Activated CD4-positive, alpha-beta memory T cell treated with anti-CD3 and anti-CD28 coated beads for 36 hours (primary cell): ENCODE data around the gene ELN. TPM values are rescaled to one million over a fixed set of nuclear protein-coding genes. Genes with fewer than 3 reads are reported as not detected.
"Not testable (repeated sequence)": the region's sequence is repeated elsewhere in the genome, so short reads cannot be mapped to it uniquely, and the experiment has no call there.

Experiments
- CTCF ChIA-PET: fragments of 350-600 bp; sonication (Branson Sonifier 250); formaldehyde crosslinking; loops from one replicate; lab custom pipeline; 2021; ENCODE audit warnings: antibody characterized with exemption, inconsistent platforms; lab: Charles Lee
- POLR2A ChIA-PET: fragments of 350-600 bp; sonication (Branson Sonifier 250); formaldehyde crosslinking; loops from one replicate; lab custom pipeline; 2021; ENCODE audit warnings: antibody characterized with exemption; lab: Charles Lee
- DNase-seq: peaks from one replicate; pipeline ENCODE4 v3.0.0-alpha.2; 2020
- H3K27ac Mint-ChIP-seq: one replicate; pipeline ENCODE4 v1.8.0; 2021; ENCODE audit warnings: mixed read lengths
- H3K27me3 Mint-ChIP-seq: one replicate; pipeline ENCODE4 v1.8.0; 2021; ENCODE audit warnings: mixed read lengths
- H3K36me3 Mint-ChIP-seq: one replicate; pipeline ENCODE4 v1.8.0; 2021; ENCODE audit warnings: mixed read lengths
- H3K4me1 Mint-ChIP-seq: one replicate; pipeline ENCODE4 v1.8.0; 2021; ENCODE audit warnings: low read depth, mixed read lengths
- H3K4me3 Mint-ChIP-seq: one replicate; pipeline ENCODE4 v1.8.0; 2021; ENCODE audit warnings: mild to moderate bottlenecking, mixed read lengths
- H3K9me3 Mint-ChIP-seq: one replicate; pipeline ENCODE4 v1.8.0; 2021; ENCODE audit warnings: mixed read lengths
- intact Hi-C: fragments of 100-400 bp; cut with micrococcal nuclease; formaldehyde crosslinking; loops from one replicate; pipeline ENCODE4 v1.15.1; 2023
- total RNA-seq, 2 experiments: library from RNA; stranded (reverse); gene quantifications; one replicate each; pipeline ENCODE4 v1.2.3, GENCODE V29; 2021

The ELN gene
- total RNA-seq, 2 experiments from 2014 or later, result not detected

GRCh38 chr7:74006032-74006431 is 21.9 kb upstream of the ELN start:
- no peaks in the 10 kb centered on the region for H3K27me3 Mint-ChIP-seq
- intact Hi-C loops, result no loop called here
- ChIA-PET CTCF (interaction anchor here (0.6 kb wide), 1 partner anchor 110 kb away, joined by 3 read pairs; no protein-coding TSS in a partner anchor), POLR2A (no interaction called here)
- no peaks in the 10 kb centered on the region for H3K36me3 Mint-ChIP-seq
- H3K9me3 Mint-ChIP-seq, result no peaks in the 10 kb centered on the region
- peaks cover 6% of the 10 kb centered on the region for H3K4me1 Mint-ChIP-seq
- no peak for DNase-seq
- no peak overlapping the region for H3K27ac Mint-ChIP-seq
- no peak overlapping the region for H3K4me3 Mint-ChIP-seq

GRCh38 chr7:74006451-74007241 is 21.3 kb upstream of the ELN start:
- POLR2A ChIA-PET, result no interaction called here
- Mint-ChIP-seq H3K4me3 (no peak overlapping the region), H3K9me3 (no peaks in the 10 kb centered on the region), H3K36me3 (no peaks in the 10 kb centered on the region), H3K27ac (no peak overlapping the region), H3K27me3 (no peaks in the 10 kb centered on the region), H3K4me1 (peaks cover 6% of the 10 kb centered on the region)
- CTCF ChIA-PET, result no interaction called here
- intact Hi-C loops, result no loop called here
- DNase-seq, result no peak

- Mint-ChIP-seq H3K4me1 (peaks cover 6% of the 10 kb centered on the region), H3K27ac (no peak overlapping the region), H3K27me3 (peaks cover 2% of the 10 kb centered on the region), H3K4me3 (no peak overlapping the region), H3K36me3 (no peaks in the 10 kb centered on the region), H3K9me3 (no peaks in the 10 kb centered on the region)
- CTCF ChIA-PET, result no interaction called here
- DNase-seq, result no peak
- POLR2A ChIA-PET, result no interaction called here
- intact Hi-C loops, result no loop called here
Observed at GRCh38 chr7:74007242-74007567, 20.8 kb upstream of the ELN start.

- ChIA-PET CTCF (interaction anchor here (0.8 kb wide), 1 partner anchor 18 kb away, joined by 4 read pairs; no protein-coding TSS in a partner anchor), POLR2A (no interaction called here)
- intact Hi-C loops, result no loop called here
Observed at GRCh38 chr7:74008687-74009086, 19.3 kb upstream of the ELN start.

GRCh38 chr7:74009719-74010118 is 18.3 kb upstream of the ELN start:
- Mint-ChIP-seq H3K4me3 (no peak overlapping the region), H3K27me3 (peaks cover 2% of the 10 kb centered on the region), H3K36me3 (no peaks in the 10 kb centered on the region), H3K9me3 (no peaks in the 10 kb centered on the region), H3K4me1 (no peaks in the 10 kb centered on the region), H3K27ac (no peak overlapping the region)
- intact Hi-C loops, result no loop called here
- ChIA-PET CTCF (no interaction called here), POLR2A (no interaction called here)
- DNase-seq, result no peak

More at GRCh38 chr7:74008687-74009086, 19.3 kb upstream of the ELN start:
- Mint-ChIP-seq H3K27me3 (peaks cover 2% of the 10 kb centered on the region), H3K27ac (no peak overlapping the region), H3K9me3 (no peaks in the 10 kb centered on the region), H3K36me3 (no peaks in the 10 kb centered on the region), H3K4me3 (no peak overlapping the region), H3K4me1 (no peaks in the 10 kb centered on the region)
- DNase-seq, result no peak

GRCh38 chr7:74010407-74010806 is 17.6 kb upstream of the ELN start:
- POLR2A ChIA-PET, result no interaction called here
- DNase-seq, result no peak
- Mint-ChIP-seq H3K4me1 (no peaks in the 10 kb centered on the region), H3K9me3 (no peaks in the 10 kb centered on the region), H3K27ac (no peak overlapping the region), H3K36me3 (no peaks in the 10 kb centered on the region), H3K4me3 (no peak overlapping the region), H3K27me3 (peaks cover 2% of the 10 kb centered on the region)
- intact Hi-C loops, result no loop called here
- CTCF ChIA-PET, result interaction anchor here (1.4 kb wide), 1 partner anchor 16 kb away, joined by 7 read pairs; no protein-coding TSS in a partner anchor

- H3K36me3 Mint-ChIP-seq, H3K4me3 Mint-ChIP-seq, POLR2A ChIA-PET, intact Hi-C loops, H3K9me3 Mint-ChIP-seq, H3K4me1 Mint-ChIP-seq, H3K27me3 Mint-ChIP-seq, H3K27ac Mint-ChIP-seq, DNase-seq: not testable (repeated sequence)
- CTCF ChIA-PET, result interaction anchor here (1.4 kb wide), 1 partner anchor 15 kb away, joined by 7 read pairs; no protein-coding TSS in a partner anchor
Observed at GRCh38 chr7:74011421-74011820, 16.6 kb upstream of the ELN start.

GRCh38 chr7:74012842-74013249 is 15.1 kb upstream of the ELN start:
- POLR2A ChIA-PET, result no interaction called here
- no peaks in the 10 kb centered on the region for H3K9me3 Mint-ChIP-seq

GRCh38 chr7:74013539-74014272 is 14.3 kb upstream of the ELN start:
- Mint-ChIP-seq H3K4me1 (no peaks in the 10 kb centered on the region), H3K9me3 (no peaks in the 10 kb centered on the region), H3K27me3 (peaks cover 2% of the 10 kb centered on the region), H3K4me3 (no peak overlapping the region), H3K27ac (no peak overlapping the region), H3K36me3 (no peaks in the 10 kb centered on the region)
- CTCF ChIA-PET, result interaction anchor here (3.0 kb wide), 1 partner anchor 12 kb away, joined by 19 read pairs; no protein-coding TSS in a partner anchor
- POLR2A ChIA-PET, result no interaction called here
- intact Hi-C loops, result no loop called here
- no peak for DNase-seq

More at GRCh38 chr7:74012842-74013249, 15.1 kb upstream of the ELN start:
- no peak overlapping the region for H3K27ac Mint-ChIP-seq
- no peaks in the 10 kb centered on the region for H3K36me3 Mint-ChIP-seq
- intact Hi-C loops, result no loop called here
- peaks cover 2% of the 10 kb centered on the region for H3K27me3 Mint-ChIP-seq
- CTCF ChIA-PET, result interaction anchor here (3.0 kb wide), 1 partner anchor 13 kb away, joined by 19 read pairs; no protein-coding TSS in a partner anchor
- no peak overlapping the region for H3K4me3 Mint-ChIP-seq
- no peaks in the 10 kb centered on the region for H3K4me1 Mint-ChIP-seq
- no peak for DNase-seq

- POLR2A ChIA-PET, result no interaction called here
- Mint-ChIP-seq H3K9me3 (no peaks in the 10 kb centered on the region), H3K27ac (no peak overlapping the region), H3K4me1 (no peaks in the 10 kb centered on the region), H3K4me3 (no peak overlapping the region), H3K36me3 (no peaks in the 10 kb centered on the region), H3K27me3 (peaks cover 2% of the 10 kb centered on the region)
- no peak for DNase-seq
- intact Hi-C loops, result no loop called here
- CTCF ChIA-PET, result interaction anchor here (0.6 to 3.0 kb wide), 2 partner anchors 11 to 54 kb away, joined by 3 to 19 read pairs; no protein-coding TSS in a partner anchor
Observed at GRCh38 chr7:74014931-74015330, 13.0 kb upstream of the ELN start.

GRCh38 chr7:74015670-74016069 is 12.3 kb upstream of the ELN start:
- intact Hi-C loops, result no loop called here
- POLR2A ChIA-PET, result no interaction called here
- Mint-ChIP-seq H3K4me3 (no peak overlapping the region), H3K4me1 (no peaks in the 10 kb centered on the region), H3K27ac (no peak overlapping the region), H3K9me3 (no peaks in the 10 kb centered on the region), H3K36me3 (no peaks in the 10 kb centered on the region), H3K27me3 (peaks cover 2% of the 10 kb centered on the region)
- CTCF ChIA-PET, result interaction anchor here (2.5 to 3.0 kb wide), 2 partner anchors 10 to 11 kb away, joined by 14 to 19 read pairs; no protein-coding TSS in a partner anchor
- DNase-seq, result no peak

- Mint-ChIP-seq H3K4me3 (no peak overlapping the region), H3K27me3 (no peaks in the 10 kb centered on the region), H3K27ac (no peak overlapping the region), H3K4me1 (no peaks in the 10 kb centered on the region), H3K36me3 (no peaks in the 10 kb centered on the region), H3K9me3 (no peaks in the 10 kb centered on the region)
- intact Hi-C loops, result no loop called here
- ChIA-PET CTCF (interaction anchor here (2.5 kb wide), 1 partner anchor 9 kb away, joined by 14 read pairs; no protein-coding TSS in a partner anchor), POLR2A (no interaction called here)
- no peak for DNase-seq
Observed at GRCh38 chr7:74017125-74017524, 10.8 kb upstream of the ELN start.
